Calu3 (cell line): ENCODE data around the gene IGIP. TPM values are rescaled to one million over a fixed set of nuclear protein-coding genes. Genes with fewer than 3 reads are reported as not detected.

Experiments
- BruUV-seq: library from RNA; stranded (reverse); fragments of 400-500 nt; replicated peaks from 2 replicates; lab custom pipeline; 2021; lab: Mats Ljungman, UMichigan
- CTCF ChIA-PET: fragments of 300-600 bp; sonication (Branson Sonifier 250); formaldehyde crosslinking; loops from one replicate; lab custom pipeline; 2022; ENCODE audit warnings: antibody characterized with exemption; lab: Charles Lee
- DNase-seq: peaks from one replicate; pipeline ENCODE4 v3.0.0; 2022
- H3K27ac Mint-ChIP-seq: one replicate; pipeline ENCODE4 v1.8.0; 2022; ENCODE audit warnings: mixed read lengths; ENCODE audit not compliant: unreplicated experiment
- H3K27me3 Mint-ChIP-seq: one replicate; pipeline ENCODE4 v1.8.0; 2022; ENCODE audit warnings: mixed read lengths; ENCODE audit not compliant: unreplicated experiment
- H3K36me3 Mint-ChIP-seq: one replicate; pipeline ENCODE4 v1.8.0; 2022; ENCODE audit warnings: mild to moderate bottlenecking, moderate library complexity, mixed read lengths; ENCODE audit not compliant: insufficient read depth, unreplicated experiment
- H3K4me1 Mint-ChIP-seq: one replicate; pipeline ENCODE4 v1.8.0; 2022; ENCODE audit warnings: mild to moderate bottlenecking, low read depth, mixed read lengths; ENCODE audit not compliant: unreplicated experiment
- H3K4me3 Mint-ChIP-seq: one replicate; pipeline ENCODE4 v1.8.0; 2022; ENCODE audit warnings: mild to moderate bottlenecking, low read depth, moderate library complexity, mixed read lengths; ENCODE audit not compliant: unreplicated experiment
- H3K9me3 Mint-ChIP-seq: one replicate; pipeline ENCODE4 v1.8.0; 2022; ENCODE audit warnings: low read depth, mixed read lengths; ENCODE audit not compliant: unreplicated experiment
- CTCF ChIP-seq: fragments of 200-600 bp; IDR thresholded peaks from one replicate; pipeline ENCODE4 v1.8.0; 2022; ENCODE audit warnings: antibody characterized with exemption; ENCODE audit not compliant: unreplicated experiment
- intact Hi-C: fragments of 100-400 bp; cut with micrococcal nuclease; formaldehyde crosslinking; loops from one replicate; pipeline ENCODE4 v1.10.0; 2022; ENCODE audit not compliant: unreplicated experiment
- total RNA-seq: library from RNA; stranded (reverse); gene quantifications from 2 replicates; pipeline ENCODE4 v1.2.3, GENCODE V29; 2022

Gene IGIP
- total RNA-seq, 1 experiment from 2014 or later: 6.2 TPM

DNA sequence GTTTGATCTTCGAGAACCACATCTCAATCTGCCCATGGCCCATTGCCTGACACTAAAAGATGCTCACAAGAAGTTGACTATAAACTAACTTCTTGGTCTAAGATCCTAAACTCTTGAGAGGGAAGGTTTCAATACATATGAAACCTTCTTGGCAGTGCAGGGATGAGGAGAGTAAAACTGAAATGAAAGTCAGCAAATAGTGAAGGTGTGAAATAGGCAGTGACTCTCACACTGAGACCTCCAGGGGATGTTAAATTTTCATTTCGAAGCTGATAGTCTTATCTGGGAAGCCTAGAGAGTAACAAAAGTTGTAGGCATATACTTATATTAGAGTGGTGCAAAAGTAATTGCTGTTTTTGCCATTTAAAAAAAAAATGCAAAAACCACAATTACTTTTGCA is 48.3 kb downstream of the IGIP start:
- H3K4me1 Mint-ChIP-seq: peaks cover 40% of the 10 kb centered on the region
- no peaks in the 10 kb centered on the region for H3K9me3 Mint-ChIP-seq
- peaks cover 16% of the 10 kb centered on the region for H3K27me3 Mint-ChIP-seq
- CTCF ChIA-PET: interaction anchor here (0.6 to 2.2 kb wide), 2 partner anchors 9 to 56 kb away, joined by 3 to 7 read pairs; no protein-coding TSS in a partner anchor
- TF ChIP-seq CTCF: no peak
- peaks cover 48% of the 10 kb centered on the region for H3K36me3 Mint-ChIP-seq
- no peak for DNase-seq
- H3K27ac Mint-ChIP-seq: peak overlapping the region; percentile 97
- intact Hi-C loops: no loop called here
- peak overlapping the region; percentile 88 for H3K4me3 Mint-ChIP-seq
- BruUV-seq: no TSS peak

GRCh38 chr5:140174465-140175366 is 49.0 kb downstream of the IGIP start, which contains the start of gene CYSTM1:
CYSTM1 (plus strand) TSS chr5:140175188; CDS start chr5:140194466, 19,278 bp downstream.
- DNase-seq: peak; percentile 99
- TF ChIP-seq CTCF: no peak
- Mint-ChIP-seq H3K36me3 (peaks cover 55% of the 10 kb centered on the region), H3K4me3 (peak within 1 kb of the TSS; percentile 88), H3K9me3 (no peaks in the 10 kb centered on the region), H3K4me1 (peaks cover 42% of the 10 kb centered on the region), H3K27ac (peak within 1 kb of the TSS; percentile 97), H3K27me3 (peaks cover 16% of the 10 kb centered on the region)
- CTCF ChIA-PET: interaction anchor here (0.5 to 2.2 kb wide), 2 partner anchors 10 to 56 kb away, joined by 3 to 7 read pairs; no protein-coding TSS in a partner anchor
- intact Hi-C loops: loop anchor here (5.0 kb wide), 1 partner anchor 173 kb away; the partner anchor contains the start of gene HBEGF
- TSS peak; percentile 83 for BruUV-seq

GRCh38 chr5:140175367-140176030 is 49.8 kb downstream of the IGIP start:
- TF ChIP-seq CTCF: no peak
- intact Hi-C loops: loop anchor here (5.0 kb wide), 1 partner anchor 172 kb away; the partner anchor contains the start of gene HBEGF
- Mint-ChIP-seq H3K9me3 (no peaks in the 10 kb centered on the region), H3K27ac (peak overlapping the region; percentile 97), H3K36me3 (peaks cover 59% of the 10 kb centered on the region), H3K4me1 (peaks cover 49% of the 10 kb centered on the region), H3K4me3 (peak overlapping the region; percentile 88), H3K27me3 (peaks cover 16% of the 10 kb centered on the region)
- CTCF ChIA-PET: interaction anchor here (2.2 kb wide), 1 partner anchor 10 kb away, joined by 7 read pairs; no protein-coding TSS in a partner anchor
- no TSS peak for BruUV-seq
- peak; percentile 78 for DNase-seq

- TF ChIP-seq CTCF: no peak
- DNase-seq: no peak
- Mint-ChIP-seq H3K27ac (peak overlapping the region; percentile 97), H3K27me3 (peaks cover 16% of the 10 kb centered on the region), H3K36me3 (peaks cover 59% of the 10 kb centered on the region), H3K4me3 (peak overlapping the region; percentile 88), H3K4me1 (peaks cover 54% of the 10 kb centered on the region), H3K9me3 (no peaks in the 10 kb centered on the region)
- CTCF ChIA-PET: interaction anchor here (2.2 kb wide), 1 partner anchor 11 kb away, joined by 7 read pairs; no protein-coding TSS in a partner anchor
- intact Hi-C loops: loop anchor here (5.0 kb wide), 1 partner anchor 171 kb away; the partner anchor contains the start of gene HBEGF
- no TSS peak for BruUV-seq
These were observed 50.3 kb downstream of the IGIP start for GRCh38 chr5:140176031-140176387.
